ENCODE results near the gene GPR137. TPM values are rescaled to one million over a fixed set of nuclear protein-coding genes. Genes with fewer than 3 reads are reported as not detected.

GPR137 gene
- total and polyA plus RNA-seq, 10 of the 15 experiments (the other 5 are each of a cell fraction or from before 2014, with no cell fraction given), result 0.37 to 29.2 (median 13.8) TPM

DNA sequence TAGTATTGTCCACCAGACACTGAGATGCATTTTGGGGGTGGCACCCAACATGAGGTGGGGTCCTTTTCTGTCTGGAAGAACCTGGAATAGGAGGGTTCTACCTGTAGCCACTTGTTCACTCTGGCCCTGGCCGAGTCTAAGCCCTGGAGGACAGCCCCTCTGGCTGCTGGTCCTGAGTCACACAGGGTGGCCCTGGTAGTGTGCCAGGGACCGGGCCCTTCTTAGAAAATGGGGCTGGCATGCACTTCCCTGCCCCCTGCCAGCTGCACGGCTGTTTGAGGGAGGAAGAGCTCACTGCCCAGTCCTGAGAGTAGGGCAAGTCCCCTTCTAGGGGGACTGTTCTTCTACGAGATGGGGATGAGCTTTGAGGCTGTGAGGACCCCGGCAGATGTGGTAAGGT lies 32.2 kb upstream of the GPR137 start (continued):
- TF ChIP-seq BRCA1 (IDR thresholded peaks at IDR 0.05; ENCODE audit: low read depth, low read length), result no peak
- TF ChIP-seq SMC3 (IDR thresholded peaks at IDR 0.05; ENCODE audit: borderline replicate concordance, low read length), result no peak
- no peak for TF ChIP-seq SMAD5 (IDR thresholded peaks at IDR 0.05; ENCODE audit: low read depth)
- TF ChIP-seq PAX8 (IDR thresholded peaks at IDR 0.05), result no peak

DNA sequence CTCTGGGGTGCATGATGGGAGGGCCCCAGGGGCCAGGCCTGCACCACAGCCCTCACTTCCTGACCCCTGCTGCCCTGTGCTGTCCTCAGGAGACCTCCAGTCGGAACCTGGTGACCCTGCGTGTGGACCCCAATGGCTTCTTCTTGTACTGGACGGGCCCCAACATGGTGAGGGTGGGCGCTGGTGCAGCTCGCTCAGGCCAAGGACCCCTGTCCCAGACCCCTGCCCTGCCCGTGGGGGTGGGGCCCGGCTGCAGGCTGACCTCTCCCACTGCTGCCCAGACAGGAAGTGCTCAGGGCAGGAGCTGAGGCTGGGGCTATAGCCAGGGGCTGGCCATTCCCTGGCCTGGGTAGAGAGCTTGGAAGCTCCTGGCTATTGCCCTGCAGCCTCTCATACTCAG lies 31.3 kb upstream of the GPR137 start:
- Histone ChIP-seq H3K27ac (ENCODE audit: control insufficient read depth, insufficient read depth) (no peak overlapping the region), H3K9ac (ENCODE audit: control insufficient read depth, insufficient read depth, low read length) (no peak overlapping the region), H4K20me1 (ENCODE audit: control insufficient read depth, insufficient read depth) (no peaks in the 10 kb centered on the region), H3K79me2 (ENCODE audit: control insufficient read depth, insufficient read depth, low read length) (no peaks in the 10 kb centered on the region; the same call in 1 of the 2 replicates), H3K9me3 (replicated peaks; ENCODE audit: control insufficient read depth, insufficient read depth, low read length) (no peaks in the 10 kb centered on the region), H2AFZ (ENCODE audit: control insufficient read depth, low read depth, low read length) (no peak overlapping the region), H3K4me1 (ENCODE audit: control insufficient read depth, insufficient read depth, low read length) (peaks cover 7% of the 10 kb centered on the region), H3K4me3 (no peak overlapping the region), H3K4me2 (ENCODE audit: control insufficient read depth, insufficient read depth) (no peak overlapping the region), H3K36me3 (ENCODE audit: control insufficient read depth in 2 of 2, insufficient read depth in 2 of 2, low read length in 1 of 2) (peaks cover 0 to 5% of the 10 kb centered on the region in 2 experiments; a peak in 2 of 4 replicates), H3K27me3 (replicated peaks in 1 of 2; ENCODE audit: control insufficient read depth in 2 of 2, insufficient read depth in 2 of 2, low read length in 1 of 2) (no peaks in the 10 kb centered on the region)
- SMC1A ChIA-PET (ENCODE audit: uncharacterized antibody, unreplicated experiment), result interaction anchor here (1.1 kb wide), 1 partner anchor 50 kb away, joined by 5 read pairs; no protein-coding TSS in a partner anchor
- WGBS (ENCODE audit: insufficient coverage, insufficient replicate concordance, low lambda C conversion rate, missing lambda C conversion rate), result 73% methylated on average over 7 of the region's 7 CpGs
- POLR2A ChIA-PET, result interaction anchor here (1.9 kb wide), 1 partner anchor 16 kb away, joined by 5 read pairs; no protein-coding TSS in a partner anchor
- ATAC-seq (no peak), FAIRE-seq (no peak), DNase-seq (ENCODE audit: low read depth, low spot score) (no peak)
- no TSS peak for BruUV-seq (replicated peaks)
- intact Hi-C loops (cut with micrococcal nuclease; ENCODE audit: unreplicated experiment) (no loop called here), in situ Hi-C loops (cut with MboI) (no loop called here)
- RAD21 ChIA-PET (ENCODE audit: unreplicated experiment), result no interaction called here
- CTCF ChIA-PET, result interaction anchor here (1.1 to 1.3 kb wide), 2 partner anchors 50 to 63 kb away, joined by 3 read pairs; partner anchors contain the start of genes PRDX5 and TRMT112
- no peak for TF ChIP-seq NFXL1 (IDR thresholded peaks at IDR 0.05; ENCODE audit: borderline replicate concordance)
